GM10248 (cell line): ENCODE data around the gene MYO1A.

ENCODE experiments used
- CTCF ChIA-PET: fragments of 300-600 bp; sonication (Branson Sonifier 250); formaldehyde crosslinking; extraction: SDS; loops from one replicate; lab custom pipeline; 2021; ENCODE audit warnings: antibody characterized with exemption; lab: Yijun Ruan, JAX
- POLR2A ChIA-PET: fragments of 350-650 bp; sonication (Branson Sonifier 250); formaldehyde crosslinking; extraction: SDS; loops from one replicate; lab custom pipeline; 2020; ENCODE audit warnings: antibody characterized with exemption; lab: Yijun Ruan, JAX
- DNase-seq: peaks from one replicate; pipeline ENCODE4 v3.0.0; 2012; ENCODE audit errors: extremely low spot score
- CTCF ChIP-seq: IDR thresholded peaks from 2 replicates; pipeline ENCODE4 v1.5.1; 2012; ENCODE audit warnings: mild to moderate bottlenecking, low read depth; ENCODE audit errors: extremely low read depth, missing control alignments, control extremely low read depth

Gene MYO1A

DNA sequence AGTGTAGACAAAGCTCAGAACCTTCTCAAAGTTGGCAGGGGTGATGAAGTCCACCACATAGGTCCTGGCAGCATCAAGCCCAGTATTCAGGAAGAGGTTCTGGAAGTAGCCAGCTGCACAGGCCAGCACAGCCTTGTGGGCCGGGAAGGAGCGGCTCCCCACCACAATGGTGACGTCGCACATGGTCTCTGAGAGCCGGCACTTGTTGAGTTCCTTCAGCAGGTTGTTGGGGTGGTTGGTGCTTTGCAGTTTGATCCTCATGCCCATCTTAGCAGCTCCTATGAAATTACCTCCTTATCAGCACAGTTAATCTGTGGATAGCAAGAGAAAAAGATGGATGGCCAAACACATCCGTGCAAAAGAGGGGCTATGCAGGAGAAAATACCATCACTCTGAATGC lies 45.3 kb downstream of the MYO1A start:
- CTCF ChIA-PET: interaction anchor here (0.9 to 12.0 kb wide), 24 partner anchors 8 to 490 kb away, joined by 3 to 148 read pairs (median 4); partner anchors contain the start of genes HSD17B6, STAT6 and TAC3
- no peak for DNase-seq
- no peak for TF ChIP-seq CTCF
- POLR2A ChIA-PET: no interaction called here

GRCh38 chr12:57003395-57003794 lies 46.5 kb downstream of the MYO1A start:
- POLR2A ChIA-PET: no interaction called here
- CTCF ChIA-PET: interaction anchor here (1.2 to 12.0 kb wide), 14 partner anchors 8 to 243 kb away, joined by 3 to 148 read pairs (median 12); partner anchors contain the start of genes HSD17B6, STAT6 and TAC3
- TF ChIP-seq CTCF: no peak
- DNase-seq: no peak

GRCh38 chr12:57001448-57001906 lies 48.5 kb downstream of the MYO1A start:
- TF ChIP-seq CTCF: peak; percentile 83
- ChIA-PET CTCF (interaction anchor here (0.7 to 12.0 kb wide), 37 partner anchors 9 to 488 kb away, joined by 3 to 148 read pairs (median 5); partner anchors contain the start of genes HSD17B6, MYO1A, NEMP1 and STAT6), POLR2A (interaction anchor here (0.6 kb wide), 1 partner anchor 396 kb away, joined by 5 read pairs; no protein-coding TSS in a partner anchor)
- DNase-seq: peak; percentile 68

DNA sequence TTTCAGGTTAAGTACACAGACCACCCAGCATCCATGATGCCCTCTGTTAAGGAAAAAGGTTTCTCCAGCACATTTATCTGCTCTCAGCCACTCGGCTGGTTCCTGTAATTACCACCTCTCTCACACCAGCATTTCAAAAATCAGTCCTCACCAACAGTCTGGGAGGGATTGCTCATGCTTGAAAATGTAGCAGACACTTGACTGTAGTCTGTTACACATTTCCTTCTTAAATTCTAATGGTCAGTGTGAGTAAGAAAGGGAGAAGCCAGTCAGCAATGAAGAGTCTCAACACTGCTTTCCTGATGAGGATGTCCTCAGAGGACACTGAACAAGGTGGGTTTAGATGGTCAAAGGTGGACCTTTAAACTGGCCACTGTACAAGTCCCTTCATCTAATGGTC lies 49.5 kb downstream of the MYO1A start:
- TF ChIP-seq CTCF: no peak
- ChIA-PET CTCF (interaction anchor here (1.2 to 12.0 kb wide), 10 partner anchors 11 to 240 kb away, joined by 3 to 148 read pairs (median 28); partner anchors contain the start of genes HSD17B6, MYO1A, NEMP1 and STAT6), POLR2A (no interaction called here)
- no peak for DNase-seq

GRCh38 chr12:56999456-56999855 lies 50.5 kb downstream of the MYO1A start:
- CTCF ChIA-PET: interaction anchor here (1.5 to 12.0 kb wide), 7 partner anchors 12 to 239 kb away, joined by 8 to 148 read pairs (median 47); partner anchors contain the start of genes HSD17B6, STAT6 and TAC3
- POLR2A ChIA-PET: no interaction called here
- TF ChIP-seq CTCF: no peak
- DNase-seq: no peak

- peak; percentile 80 for DNase-seq
- no peak for TF ChIP-seq CTCF
- POLR2A ChIA-PET: interaction anchor here (0.7 kb wide), 1 partner anchor 19 kb away, joined by 5 read pairs; no protein-coding TSS in a partner anchor
- CTCF ChIA-PET: interaction anchor here (1.5 to 12.0 kb wide), 5 partner anchors 11 to 239 kb away, joined by 8 to 148 read pairs (median 47); partner anchors contain the start of genes HSD17B6 and STAT6
Measured at GRCh38 chr12:56998981-56999380, 50.9 kb downstream of the MYO1A start.
